Stimulated activated CD8-positive, alpha-beta memory T cell treated with anti-CD3 and anti-CD28 coated beads, Interleukin-4, amount 100 ng/mL, for 24 hours (primary cell): ENCODE measurements around the gene FCHSD1.
A peak's percentile ranks its signal among the peaks of the same experiment; 100 is the strongest.

Experiments
- DNase-seq: peaks from one replicate; pipeline ENCODE4 v3.0.0-alpha.2; 2020; ENCODE audit warnings: low read depth

FCHSD1 gene

DNA sequence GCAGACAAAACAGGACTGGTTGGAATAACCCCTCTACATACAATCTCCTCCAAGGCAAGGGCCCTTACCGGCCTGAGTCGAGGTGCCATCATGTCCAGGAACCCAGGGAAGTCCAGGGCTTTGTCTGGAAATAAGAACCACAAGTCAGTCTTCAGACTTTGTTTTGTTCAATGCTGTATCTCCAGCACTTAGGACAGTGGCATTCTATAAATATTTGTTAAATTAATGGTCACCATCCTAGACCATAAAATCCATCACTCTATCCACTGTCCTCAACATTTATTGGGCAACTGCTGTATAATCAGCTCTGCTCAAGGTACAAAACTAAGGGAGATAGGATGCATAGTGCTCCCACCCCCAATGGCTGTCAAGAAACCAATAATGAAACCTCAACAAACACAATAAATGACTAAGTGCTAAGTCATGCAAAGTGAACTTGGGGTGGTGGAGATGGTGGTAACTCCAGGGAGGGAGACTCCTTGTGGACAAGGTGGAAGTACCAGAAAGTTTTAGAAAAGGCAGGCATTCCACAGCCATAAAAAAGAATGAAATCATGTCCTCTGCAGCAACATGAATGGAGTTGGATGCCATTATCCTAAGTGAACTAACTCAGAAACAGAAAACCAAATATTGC lies 9.5 kb downstream of the FCHSD1 start:
- no peak for DNase-seq

DNA sequence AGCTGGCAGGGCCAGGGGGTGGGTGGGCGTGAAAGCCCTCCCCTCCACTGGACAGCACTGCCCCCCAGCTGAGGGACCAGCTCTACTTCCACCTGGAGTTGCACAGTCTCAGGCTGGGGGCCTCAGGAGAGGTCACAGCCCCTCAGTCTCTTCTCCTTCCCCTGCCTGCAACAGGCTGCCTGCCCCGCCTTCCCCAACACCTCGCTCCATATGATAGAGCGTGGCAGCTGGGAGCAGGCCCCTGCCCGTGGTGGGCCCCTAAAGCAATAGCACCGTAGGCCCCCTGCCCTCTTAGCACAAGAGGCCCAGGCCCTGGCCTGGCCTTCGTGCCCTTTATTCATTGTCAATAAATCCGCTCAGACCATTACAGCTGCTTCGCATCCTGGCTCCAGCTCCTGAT lies 10.5 kb downstream of the FCHSD1 start:
- no peak for DNase-seq

DNA sequence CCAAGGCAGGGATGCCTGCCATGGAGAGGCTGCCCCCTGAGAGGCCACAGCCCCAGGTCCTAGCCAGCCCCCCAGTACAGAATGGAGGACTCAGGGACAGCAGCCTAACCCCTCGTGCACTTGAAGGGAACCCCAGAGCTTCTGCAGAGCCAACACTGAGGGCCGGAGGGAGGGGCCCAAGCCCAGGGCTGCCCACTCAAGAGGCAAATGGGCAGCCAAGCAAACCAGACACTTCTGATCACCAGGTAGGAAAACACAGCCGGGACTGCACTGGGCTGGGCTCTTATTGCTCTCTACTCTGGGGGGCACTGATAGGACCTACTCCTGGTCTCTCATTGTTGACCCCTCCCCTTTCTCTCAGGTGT lies 11.2 kb downstream of the FCHSD1 start:
- no peak for DNase-seq

DNA sequence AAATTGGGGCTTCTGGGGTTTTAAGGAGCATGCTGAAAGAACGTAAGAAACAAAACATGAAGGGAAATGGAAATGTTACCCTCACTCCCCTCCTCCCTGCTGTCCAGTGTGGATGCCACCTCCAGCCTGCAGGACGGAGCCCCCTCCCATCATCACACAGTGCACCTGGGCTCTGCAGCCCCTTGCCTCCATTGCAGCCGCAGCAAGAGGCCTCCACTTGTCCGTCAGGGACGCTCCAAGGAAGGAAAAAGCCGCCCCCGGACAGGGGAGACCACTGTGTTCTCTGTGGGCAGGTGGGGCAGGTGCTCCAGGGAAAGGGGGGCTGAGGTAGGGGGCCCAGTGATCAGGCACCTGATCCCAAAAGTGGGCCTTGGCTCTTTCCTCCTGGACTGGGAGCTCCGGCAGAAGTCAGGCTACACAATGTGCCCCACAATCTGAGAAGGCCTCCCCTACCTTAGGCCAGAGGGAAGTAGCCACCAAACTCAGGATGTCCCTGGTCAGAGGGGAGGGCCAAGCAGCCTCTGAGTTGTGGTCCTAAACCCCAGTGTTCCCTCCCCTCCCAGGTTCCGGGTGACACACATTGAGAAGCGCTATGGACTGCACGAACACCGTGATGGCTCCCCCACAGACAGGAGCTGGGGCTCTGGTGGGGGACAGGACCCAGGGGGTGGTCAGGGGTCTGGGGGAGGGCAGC lies 11.7 kb downstream of the FCHSD1 start:
- DNase-seq: no peak

DNA sequence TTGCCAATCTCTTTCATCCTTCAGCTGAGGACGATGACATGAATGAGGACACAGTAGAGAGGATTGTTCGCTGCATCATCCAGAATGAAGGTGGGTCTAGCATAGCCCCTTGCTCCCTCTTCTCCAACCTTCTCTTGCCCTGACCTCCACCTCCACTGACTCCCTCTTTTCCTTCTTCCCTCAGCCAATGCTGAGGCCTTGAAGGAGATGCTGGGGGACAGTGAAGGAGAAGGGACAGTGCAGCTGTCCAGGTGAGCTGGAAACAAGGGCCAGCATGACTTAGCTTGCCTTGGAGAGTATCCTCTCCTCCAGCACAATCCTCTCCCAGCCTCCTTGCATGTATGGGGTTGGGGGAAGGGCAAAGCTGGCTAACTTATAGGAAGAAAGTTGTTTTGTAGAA lies 12.4 kb downstream of the FCHSD1 start:
- DNase-seq: no peak

DNA sequence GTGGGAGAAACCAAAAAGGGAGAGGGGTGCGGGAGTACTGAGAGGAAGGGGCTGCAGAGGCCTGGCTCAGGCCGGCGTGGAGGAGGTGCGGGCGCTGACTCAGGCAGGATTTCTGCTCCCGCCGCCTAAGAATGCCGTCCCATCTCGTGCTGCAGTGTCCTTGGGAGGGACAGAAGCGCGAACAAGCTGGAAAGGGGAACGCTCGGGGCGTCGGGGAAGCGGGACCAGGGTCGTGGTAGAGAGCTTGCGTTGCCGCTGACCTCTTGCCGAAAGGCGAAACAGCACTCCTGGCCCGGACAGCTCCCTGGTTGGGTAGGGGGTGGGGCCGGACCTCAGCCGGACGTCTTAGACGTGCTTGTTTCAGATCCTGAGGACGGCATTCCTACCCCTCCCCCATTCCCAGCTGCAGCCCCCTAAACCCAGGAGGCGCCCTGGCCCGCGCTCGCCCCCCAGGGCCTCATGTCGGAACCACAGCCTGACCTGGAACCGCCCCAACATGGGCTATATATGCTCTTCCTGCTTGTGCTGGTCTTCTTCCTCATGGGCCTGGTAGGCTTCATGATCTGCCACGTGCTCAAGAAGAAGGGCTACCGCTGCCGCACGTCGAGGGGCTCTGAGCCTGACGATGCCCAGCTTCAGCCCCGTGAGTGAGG lies 13.3 kb downstream of the FCHSD1 start:
- peak; percentile 43 for DNase-seq

DNA sequence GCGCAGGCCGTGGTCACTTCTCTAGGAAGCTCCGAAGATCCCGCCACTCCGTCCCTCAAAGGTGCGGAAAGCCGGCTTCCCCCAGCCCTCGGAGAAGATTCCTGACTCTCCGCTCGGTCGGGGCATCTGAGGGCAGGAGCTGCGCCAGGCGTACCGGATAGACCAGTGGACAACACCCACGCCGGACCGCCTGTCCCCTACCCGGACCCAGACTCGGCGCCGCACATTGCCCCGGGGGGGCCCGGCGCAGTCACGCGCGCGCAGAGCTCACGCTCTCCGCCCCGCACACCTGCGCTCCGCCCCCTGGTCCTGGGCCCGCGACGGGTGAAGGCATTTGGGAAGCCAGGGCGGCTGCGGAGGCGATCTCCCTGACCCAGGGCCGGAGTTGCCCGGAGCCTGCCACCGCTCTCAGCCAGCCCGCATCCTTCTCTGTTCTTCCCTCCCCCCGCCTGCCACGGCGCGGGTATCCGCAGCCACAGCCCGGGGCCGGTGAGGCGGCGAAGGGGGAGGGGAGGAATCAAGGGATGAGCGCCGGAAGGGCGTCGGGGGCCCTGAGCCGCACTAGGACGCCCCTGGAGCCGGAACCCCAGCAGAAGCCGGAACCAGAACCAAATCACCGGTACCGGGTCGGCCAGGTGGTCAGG lies 14.0 kb downstream of the FCHSD1 start:
- peak; percentile 42 for DNase-seq

DNA sequence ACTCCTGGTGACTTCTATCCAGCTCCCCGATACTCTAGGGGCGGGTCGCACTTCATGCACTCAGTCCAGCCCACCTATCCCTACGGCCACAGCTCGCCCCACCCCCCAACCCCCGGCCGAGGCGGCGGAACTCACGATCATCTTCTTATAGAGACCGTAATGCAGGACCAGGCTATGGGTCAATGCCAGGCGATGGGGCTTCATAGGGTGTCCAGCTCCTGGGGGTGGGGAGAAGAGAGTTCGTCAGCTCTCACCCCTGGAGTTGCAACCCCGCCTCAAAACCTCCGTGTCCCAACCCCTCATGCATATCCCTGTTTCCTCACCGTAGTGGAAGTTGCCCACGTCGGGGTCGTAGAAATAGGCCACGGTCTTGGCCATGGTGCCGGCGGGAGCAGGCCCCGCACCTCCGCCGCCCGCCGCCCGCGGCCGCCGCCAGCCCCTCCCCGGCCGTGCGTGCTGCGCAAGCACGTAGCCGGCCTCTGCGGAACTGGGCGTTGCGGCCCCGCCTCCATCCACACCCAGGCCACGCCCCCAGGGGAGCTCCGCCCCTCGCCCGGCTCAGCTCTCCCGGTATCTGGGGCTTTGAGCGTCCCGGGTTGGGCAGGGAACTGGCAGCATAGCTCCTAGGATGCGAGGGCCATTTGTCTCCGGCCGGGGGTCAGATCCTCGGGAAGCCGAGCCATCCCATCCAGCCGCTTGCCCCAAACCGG lies 14.7 kb downstream of the FCHSD1 start, which contains the start of the genes HDAC3 and RELL2:
HDAC3 (minus strand) TSS at position 437 of the 710 bp plus-strand sequence; CDS start at position 378, 59 bp downstream.
RELL2 (plus strand) TSS at position 585 of the 710 bp plus-strand sequence. CDS start 1,229 bp downstream, outside the sequence.
- peak; percentile 86 for DNase-seq

DNA sequence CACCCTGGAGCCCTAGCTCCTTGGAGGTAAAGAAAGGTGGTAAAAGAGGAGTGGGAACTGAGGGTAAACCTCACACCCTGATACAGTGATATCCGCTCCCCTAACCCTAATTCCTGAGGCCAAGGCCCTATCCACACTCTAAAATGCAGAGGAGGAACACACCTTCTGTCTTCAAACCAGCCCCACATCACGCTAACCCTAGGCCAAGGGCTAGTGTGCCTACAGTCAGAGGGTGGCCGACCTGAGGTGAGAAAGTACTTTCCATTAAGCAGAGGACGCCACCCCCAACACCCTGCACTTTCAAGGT lies 15.2 kb downstream of the FCHSD1 start:
- no peak for DNase-seq

DNA sequence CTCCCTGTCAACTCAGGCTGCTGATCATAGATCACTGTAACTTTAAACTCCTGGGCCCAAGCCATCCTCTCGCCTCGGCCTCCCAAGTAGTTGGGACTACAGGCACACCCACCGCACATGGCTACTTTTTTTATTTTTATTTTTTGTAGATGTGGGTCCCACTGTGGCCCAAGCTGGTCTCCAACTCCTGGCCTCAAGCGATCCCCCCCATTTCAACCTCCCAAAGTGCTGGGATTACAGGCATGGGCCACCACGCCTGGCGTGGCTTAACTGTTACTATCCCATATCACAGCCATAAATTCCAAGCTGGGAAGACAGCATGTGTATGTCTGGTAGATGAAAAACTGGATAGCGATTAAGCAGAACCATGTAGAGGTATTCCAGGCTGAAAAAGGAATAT lies 15.6 kb downstream of the FCHSD1 start:
- no peak for DNase-seq

DNA sequence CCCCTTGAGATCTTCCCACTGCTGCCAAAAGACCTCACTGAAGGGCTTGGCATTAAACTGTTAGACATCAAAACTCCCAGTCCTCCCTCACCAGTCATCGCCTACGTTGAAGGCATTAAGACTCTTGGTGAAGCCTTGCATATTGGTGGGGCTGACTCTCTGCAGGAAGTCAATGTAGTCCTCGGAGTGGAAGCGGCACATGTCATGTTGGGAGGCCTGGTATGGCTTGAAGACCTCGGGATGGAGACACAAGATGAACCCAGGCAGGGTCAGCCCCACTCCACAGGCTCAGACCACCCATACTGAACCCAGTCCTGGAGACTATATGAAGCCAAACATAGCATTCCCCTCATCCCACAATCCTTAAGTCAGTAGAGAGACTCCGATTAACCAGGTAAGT lies 16.5 kb downstream of the FCHSD1 start:
- DNase-seq: no peak

DNA sequence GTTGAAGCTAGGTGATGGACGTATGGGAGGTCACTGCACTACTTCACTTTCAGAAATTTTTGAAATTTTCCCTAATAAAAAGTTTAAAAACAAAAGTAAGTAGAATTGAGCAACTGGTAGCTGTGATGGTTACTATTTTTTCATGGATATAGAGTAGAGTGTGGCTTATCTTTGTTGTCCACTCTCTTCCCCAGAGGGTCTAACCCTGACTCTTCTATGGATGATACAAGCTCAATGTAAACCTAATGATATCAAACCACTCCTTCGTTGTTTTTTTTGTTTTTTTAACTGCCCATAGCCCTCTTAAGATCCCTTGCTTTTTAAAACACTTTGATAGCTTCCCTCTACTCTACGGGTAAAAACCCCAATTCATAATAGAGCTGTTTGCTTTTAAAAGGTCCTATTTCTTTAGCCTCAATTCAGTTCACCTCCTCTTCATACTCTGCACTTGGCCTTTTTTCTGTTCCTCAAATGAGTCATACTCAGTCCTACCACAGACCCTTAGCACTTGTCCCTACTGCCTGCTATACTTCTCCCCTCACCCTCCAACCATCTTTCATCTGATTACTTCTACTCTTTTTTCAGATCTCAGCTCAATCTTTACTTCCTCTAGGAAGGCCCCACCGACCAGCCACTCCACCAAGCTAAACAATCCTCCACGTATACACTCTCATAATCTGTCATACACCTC lies 17.2 kb downstream of the FCHSD1 start:
- DNase-seq: no peak

DNA sequence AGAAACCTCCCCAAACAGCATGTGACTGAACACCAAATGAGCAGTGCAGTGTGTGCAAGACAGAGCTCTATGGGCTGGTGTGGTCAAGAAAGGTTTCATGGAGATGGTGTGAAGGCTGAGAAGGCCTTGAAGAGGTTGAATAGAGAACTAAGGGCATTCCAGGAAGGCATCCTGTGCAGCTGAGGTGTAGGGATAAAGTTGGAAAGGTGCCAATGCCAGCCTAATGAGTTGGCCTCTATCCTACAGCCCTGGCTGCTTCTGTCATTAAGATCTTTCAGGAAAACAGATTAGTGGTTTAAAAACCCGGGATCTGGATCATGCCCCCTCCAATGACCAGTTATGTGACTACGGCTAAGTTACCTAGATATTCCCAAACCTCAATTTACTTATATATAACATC lies 18.6 kb downstream of the FCHSD1 start:
- no peak for DNase-seq

DNA sequence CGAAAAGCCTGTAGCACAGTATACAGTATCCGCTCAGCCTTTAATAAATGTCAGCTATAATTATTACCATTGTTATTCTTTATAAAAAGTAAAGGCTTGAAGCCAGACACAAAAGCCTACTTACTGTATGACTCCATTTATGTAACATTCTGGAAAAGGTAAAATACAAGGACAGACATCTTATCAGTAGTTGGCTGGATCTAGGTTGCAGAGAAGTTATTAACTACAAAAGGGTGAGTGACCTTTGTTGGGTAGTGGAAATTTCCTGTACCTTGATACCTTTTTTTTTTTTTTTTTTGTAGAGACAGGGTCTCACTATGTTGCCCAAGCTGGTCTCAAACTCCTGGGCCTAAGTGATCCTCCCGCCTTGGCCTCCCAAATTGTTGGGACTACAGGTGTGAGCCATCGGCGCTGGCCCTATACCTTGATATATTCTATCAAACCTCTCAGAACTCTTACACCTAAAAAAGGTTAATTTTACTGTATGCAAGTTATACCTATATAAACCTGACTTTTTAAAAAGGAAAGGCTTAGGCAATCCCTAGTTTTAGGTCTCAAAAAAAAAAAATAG lies 20.6 kb downstream of the FCHSD1 start:
- no peak for DNase-seq

DNA sequence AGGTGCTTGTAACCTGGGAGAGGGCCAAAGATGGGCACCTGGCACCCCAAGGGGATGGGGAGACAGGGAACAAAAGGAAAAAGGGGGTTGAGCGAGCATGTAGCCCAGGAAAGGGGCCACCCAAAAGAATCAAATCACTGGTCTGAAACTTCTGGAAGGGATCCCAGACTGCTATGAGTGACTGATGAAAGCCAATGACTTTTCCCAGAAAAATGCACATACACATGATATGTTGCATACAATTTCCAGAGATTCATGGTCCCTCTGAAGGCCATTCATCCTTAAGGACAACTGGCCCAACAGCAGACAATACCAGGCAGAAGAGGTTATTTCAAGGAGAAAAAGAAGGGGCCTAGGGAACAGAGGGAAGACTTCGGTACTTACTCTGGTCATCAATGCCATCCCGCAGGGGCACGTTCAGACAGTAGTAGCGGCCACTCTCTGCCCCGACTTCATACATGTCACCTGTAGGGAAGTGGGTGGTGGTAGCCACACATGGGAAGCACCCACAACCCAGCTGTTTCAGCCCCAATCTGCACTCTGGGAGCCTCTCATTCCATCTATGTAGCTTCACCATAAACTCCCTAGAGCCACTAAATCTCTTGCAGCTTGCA lies 22.9 kb downstream of the FCHSD1 start:
- DNase-seq: no peak

DNA sequence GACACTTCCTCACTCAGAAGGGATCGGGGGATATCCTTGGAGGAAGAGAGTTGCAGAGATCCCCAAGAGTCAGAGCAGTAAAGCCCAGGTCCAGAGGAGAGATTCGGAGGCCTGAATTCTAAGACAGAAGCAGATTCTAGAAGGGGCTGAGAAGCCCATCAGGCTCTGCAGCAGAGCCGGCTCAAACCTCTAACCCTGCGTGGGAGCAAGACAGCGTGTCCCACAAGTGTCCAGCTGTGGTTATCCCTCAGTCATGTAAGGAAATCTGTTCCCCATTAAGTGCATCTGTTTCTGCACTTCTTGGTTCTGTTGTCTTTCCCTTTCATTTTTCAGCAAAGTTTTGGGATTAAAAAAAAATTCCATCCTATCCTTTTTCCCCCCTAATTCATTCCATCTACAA lies 27.6 kb downstream of the FCHSD1 start:
- DNase-seq: no peak

DNA sequence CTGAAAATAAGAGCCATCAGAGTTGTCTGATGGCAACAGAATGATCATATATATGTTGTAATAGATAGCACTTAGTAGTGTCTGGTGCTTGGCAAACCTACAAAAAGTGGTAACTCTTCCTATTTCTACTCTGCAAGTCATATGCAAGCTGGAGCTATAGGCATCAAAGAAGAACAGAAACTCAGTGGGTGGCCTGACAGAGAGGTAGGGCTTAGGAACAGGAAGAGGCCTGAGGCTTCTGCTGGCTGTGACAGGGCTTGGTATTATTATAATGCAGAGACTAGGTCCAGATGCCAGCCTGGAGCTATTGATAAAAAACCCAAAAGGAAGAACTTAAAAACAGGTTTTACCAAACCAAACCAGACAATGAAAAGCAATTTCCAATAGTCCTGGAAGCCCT lies 28.0 kb downstream of the FCHSD1 start:
- no peak for DNase-seq

DNA sequence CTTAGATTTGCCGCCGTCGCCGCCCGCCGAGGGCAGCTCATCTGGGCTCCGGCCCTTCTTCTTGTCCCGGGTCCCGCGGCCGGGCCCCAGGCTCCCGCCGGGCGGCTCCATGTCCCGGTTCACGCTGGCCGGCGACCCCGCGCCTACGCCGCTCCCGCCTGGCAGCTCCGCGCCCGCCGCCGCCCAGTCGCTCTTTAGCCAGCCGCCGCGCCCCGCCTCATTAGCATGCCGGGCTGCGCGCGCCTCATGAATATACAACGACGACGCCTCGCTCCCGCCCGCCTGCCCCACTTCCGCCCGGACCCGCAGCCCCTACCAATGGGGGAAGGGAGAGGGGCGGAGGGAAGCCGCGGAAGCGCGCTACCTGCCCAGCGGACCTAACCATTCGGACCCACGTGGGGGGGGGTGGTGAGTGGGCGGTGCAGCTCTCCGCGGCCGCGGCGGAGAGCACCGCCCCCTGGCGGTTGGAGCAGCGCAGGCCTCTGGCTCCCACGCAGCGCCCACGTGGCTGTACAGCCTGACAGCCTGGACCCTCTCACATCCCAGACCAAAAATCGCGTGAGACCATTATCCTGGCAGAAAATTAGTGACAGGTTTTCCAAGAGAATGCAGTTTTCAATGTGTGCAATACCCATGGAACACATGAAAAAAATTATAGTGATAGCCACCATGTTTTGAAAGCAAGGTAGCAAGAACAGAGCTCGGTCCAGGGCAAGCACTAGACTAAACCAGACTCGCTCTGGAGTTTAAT lies 32.2 kb downstream of the FCHSD1 start, which contains the start of gene DIAPH1:
DIAPH1 (minus strand) TSS at position 197 of the 751 bp plus-strand sequence; CDS start at position 111, 86 bp downstream.
- peak; percentile 99 for DNase-seq

DNA sequence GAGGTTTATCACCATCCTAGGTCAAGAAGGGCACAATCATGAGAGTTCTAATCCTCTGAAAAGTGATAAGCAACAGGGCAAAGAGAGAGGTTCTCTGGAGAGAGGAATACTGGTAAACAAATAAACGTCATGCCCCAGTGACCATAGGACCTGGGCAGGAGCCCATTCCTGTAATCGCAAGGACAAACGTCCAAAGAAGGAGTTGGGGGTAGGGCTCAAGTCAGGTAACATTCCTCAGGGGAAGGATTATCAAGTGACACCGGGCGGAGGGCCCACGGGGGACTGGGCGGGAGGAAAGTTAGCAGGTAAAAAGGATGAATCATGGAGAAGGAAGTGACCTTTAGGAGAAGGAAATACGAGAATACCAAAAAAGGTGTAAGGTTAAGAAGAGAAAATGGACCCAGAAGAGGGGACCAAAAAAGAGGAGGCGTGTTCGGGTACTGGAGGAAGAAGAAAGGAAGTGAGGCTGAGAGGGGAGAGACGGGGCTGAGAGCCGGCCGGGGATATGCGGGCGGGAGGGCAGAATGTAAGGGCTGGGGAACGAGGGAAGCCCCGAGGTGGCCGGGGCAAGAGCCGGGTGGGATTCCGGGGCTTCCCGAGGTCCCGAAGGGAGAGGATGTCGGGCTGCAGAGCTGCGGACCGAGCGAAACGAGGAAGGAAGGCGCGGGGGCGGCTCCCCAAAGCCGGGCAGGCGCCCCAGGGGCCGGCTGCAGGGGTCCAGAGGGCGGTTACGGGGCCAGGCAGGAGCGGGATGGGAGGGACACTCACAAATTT lies 33.0 kb downstream of the FCHSD1 start:
- DNase-seq: peak; percentile 45
